GM19324 (cell line): Measurements from ENCODE around the gene BAZ2B.
A peak's percentile ranks its signal among the peaks of the same experiment; 100 is the strongest.
"Not testable (repeated sequence)": the region's sequence is repeated elsewhere in the genome, so short reads cannot be mapped to it uniquely, and the experiment has no call there.

ENCODE experiments used
- ATAC-seq: cut with Tn5 transposase; IDR thresholded peaks from one replicate; pipeline ENCODE4 v1.9.1; 2021; ENCODE audit warnings: mild to moderate bottlenecking, moderate library complexity; ENCODE audit not compliant: unreplicated experiment, low FRiP score

Gene BAZ2B, protein sequence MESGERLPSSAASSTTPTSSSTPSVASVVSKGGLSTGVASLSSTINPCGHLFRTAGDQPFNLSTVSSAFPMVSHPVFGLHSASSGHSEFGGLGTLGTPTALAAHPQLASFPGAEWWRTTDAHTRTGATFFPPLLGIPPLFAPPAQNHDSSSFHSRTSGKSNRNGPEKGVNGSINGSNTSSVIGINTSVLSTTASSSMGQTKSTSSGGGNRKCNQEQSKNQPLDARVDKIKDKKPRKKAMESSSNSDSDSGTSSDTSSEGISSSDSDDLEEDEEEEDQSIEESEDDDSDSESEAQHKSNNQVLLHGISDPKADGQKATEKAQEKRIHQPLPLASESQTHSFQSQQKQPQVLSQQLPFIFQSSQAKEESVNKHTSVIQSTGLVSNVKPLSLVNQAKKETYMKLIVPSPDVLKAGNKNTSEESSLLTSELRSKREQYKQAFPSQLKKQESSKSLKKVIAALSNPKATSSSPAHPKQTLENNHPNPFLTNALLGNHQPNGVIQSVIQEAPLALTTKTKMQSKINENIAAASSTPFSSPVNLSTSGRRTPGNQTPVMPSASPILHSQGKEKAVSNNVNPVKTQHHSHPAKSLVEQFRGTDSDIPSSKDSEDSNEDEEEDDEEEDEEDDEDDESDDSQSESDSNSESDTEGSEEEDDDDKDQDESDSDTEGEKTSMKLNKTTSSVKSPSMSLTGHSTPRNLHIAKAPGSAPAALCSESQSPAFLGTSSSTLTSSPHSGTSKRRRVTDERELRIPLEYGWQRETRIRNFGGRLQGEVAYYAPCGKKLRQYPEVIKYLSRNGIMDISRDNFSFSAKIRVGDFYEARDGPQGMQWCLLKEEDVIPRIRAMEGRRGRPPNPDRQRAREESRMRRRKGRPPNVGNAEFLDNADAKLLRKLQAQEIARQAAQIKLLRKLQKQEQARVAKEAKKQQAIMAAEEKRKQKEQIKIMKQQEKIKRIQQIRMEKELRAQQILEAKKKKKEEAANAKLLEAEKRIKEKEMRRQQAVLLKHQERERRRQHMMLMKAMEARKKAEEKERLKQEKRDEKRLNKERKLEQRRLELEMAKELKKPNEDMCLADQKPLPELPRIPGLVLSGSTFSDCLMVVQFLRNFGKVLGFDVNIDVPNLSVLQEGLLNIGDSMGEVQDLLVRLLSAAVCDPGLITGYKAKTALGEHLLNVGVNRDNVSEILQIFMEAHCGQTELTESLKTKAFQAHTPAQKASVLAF (N-terminal part only)

DNA sequence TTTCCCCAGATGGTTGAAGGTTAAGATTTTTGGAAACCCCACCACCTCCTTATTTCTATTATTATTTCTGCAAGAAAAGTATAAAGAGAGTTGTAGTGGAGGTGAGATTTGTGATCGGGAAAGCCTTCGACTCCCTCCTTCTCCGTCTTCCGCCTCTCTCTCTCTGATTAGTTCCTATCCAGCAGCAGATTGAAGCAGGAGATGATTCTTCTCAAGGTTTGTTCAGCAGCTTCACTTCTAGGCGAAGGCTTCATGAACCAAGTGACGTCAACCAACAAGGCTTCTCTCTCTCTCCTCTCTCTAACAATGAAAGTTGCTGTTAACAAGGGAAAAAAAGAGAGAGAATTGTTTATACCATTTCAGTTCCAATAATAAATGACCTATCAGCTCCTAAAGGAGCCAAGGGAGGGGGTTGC, at the start of gene BAZ2B:
Gene BAZ2B, minus strand, starts transcription at position 263 of the 416 bp plus-strand sequence. CDS start 137,829 bp downstream, outside the sequence.
- peak; percentile 37 for ATAC-seq

DNA sequence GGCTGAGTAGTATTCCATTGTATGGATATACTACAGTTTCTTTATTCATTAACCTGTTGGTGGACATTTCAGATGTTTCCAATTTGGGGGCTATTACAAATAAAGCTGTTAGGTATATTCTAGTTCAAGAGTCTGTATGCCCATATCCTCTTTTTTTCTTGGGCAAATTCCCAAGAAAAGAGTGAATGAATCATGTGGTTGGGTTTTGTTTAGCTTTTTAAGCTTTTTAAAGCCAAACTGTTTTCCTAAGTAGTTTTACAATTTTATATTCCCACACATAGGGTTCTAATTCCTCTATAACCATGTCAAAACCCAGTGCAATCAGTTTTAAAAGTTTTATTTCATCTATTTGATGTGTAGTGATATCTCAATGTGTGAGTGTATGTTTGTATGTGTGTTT, 44.9 kb upstream of the BAZ2B start:
- no peak for ATAC-seq

DNA sequence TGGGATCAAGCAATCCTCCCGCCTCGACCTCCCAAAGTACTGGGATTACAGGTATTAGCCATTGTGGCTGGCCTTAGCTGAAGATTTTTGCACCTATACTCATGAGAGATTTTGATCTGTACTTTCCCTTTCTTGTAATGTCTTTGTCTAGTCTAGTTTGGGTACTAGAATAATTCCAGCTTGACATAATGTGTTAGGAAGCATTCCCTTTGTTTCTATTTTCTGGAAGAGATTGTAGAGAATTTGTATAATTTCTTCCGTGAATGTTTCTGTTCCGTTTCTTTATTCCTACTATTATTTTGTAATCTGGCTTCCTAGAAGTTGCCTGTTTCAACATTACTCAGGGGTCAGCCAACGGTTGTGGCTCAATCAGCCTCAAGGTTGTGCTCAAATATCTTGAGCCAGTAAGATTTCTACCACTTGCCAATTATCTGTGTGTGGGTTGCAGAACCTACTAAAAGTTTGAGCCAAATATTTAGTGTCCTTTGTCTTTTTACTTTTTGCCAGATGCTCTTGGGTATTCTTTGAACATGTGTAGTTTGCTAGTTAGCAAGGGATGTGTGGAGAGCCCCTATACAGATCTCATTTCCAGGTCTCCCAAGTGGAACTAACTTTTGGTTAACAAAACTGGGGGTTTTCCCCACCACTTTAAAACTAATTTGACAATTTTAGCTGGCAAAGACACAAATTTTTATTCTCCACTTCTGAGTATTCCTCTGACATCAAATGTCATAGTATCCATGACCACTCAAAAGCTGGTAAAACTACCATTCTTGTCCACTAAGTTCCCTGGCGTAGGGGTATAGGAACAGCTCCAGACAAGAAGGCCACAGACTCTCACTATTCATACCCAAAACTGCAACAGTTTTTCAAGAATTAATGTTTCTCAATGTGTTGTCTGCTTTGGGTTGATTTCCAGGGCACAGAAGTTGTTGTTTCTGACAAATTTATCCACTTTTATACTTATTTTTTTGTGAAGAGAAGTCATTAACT, 42.8 kb upstream of the BAZ2B start:
- no peak for ATAC-seq

DNA sequence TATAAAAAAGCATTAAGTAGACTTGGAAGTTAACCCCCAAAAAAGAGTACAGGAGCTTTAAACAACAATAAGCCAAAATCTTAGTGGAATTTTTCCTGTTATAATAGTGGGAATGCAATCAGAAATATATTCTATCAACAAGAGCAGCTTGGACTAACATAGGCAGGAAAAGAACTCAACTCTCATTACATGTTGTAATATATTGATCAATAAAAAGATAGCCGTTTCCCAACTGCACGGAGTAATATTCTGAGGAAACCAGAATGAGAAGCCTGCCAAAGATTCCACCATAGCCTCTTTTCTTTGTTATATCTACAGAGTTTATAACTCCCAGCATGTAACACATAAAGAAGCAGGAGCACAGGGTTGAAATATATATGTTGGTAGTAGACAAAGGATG, 37.6 kb upstream of the BAZ2B start:
- ATAC-seq: no peak

DNA sequence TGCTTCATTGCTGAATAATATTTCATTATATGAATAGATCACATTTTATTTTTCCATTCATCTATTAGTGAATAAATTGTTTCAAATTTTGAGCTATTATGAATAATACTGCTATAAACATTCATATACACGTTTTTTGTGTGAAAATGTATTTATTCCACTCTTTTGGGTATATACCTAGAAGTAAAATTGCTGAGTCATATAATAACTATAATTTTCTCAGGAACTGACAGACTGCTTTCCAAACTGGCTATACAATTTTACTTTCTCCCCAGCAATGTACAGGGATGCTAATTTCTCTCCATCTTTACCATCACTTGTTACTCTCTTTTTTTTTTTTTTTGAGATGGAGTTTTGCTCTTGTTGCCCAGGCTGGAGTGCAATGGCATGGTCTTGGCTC, 35.5 kb upstream of the BAZ2B start:
- ATAC-seq: no peak

DNA sequence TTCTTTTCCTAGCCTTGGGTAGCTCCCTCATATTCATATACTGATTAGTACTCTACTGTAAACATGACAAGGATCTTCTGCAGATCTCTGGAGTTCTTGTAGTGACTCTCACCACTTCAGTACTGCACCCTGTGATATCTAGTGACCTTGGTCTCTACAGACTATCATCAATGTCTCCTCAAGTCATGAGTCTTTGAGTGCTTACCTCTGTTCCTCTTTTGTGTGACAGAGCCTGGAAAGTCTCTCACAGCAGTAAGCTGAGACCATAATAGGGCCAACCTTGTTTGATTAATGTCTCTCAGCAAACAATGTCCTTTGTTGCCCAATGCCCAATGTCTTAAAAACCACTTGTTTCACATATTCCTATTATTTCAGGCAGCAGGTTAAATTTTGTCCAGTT, 34.2 kb upstream of the BAZ2B start:
- no peak for ATAC-seq

DNA sequence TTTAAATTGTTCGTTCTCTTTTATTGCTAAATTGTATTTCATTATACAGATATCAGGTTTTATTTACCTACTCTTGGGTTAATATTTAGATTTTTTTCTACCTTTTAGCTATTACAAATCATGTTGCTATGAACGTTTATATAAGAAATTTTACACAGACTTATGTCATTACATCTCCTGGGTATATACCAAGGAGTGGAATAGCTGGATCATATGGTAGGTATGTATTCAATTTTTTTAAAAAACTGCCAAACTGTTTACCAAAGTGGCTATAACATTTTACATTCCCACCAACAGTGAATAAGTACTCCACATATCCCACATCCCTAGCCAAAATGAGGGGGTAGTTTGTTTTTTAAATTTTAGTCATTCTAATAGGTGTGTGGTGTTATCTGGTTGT, 32.3 kb upstream of the BAZ2B start:
- ATAC-seq: no peak

DNA sequence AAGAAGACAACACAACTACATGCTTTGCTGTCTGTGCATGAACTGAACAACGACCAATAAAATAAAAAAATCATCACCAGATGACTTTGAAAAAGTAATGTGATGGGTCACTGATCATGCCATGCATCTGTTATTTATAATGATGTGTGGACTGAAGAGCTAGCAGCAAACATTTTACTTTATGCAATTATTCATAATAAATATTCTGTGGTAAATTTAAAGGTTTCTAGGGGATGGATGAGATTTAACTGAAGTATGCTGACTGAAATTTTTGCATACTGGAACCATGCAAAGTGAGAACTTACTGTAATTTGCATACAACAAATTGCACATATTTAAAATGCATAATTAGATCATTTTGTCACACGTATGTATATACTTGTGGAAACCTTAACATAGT, 31.3 kb upstream of the BAZ2B start:
- ATAC-seq: no peak

DNA sequence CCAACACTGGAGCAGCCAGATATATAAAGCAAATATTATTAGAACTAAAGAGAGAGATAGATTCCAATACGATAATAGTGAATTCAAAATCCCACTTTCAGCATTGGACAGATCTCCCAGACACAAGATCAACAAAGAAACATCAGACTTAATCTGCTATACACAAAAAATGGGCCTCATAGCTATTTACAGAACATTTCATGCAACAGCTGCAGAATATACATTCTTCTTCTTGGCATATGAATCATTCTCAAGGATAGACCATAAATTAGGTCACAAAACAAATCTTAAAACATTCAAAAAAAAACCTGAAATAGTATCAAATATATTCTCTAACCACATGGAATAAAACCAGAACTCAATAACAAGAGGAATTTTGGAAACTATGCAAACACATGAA, 23.8 kb upstream of the BAZ2B start:
- ATAC-seq: no peak

DNA sequence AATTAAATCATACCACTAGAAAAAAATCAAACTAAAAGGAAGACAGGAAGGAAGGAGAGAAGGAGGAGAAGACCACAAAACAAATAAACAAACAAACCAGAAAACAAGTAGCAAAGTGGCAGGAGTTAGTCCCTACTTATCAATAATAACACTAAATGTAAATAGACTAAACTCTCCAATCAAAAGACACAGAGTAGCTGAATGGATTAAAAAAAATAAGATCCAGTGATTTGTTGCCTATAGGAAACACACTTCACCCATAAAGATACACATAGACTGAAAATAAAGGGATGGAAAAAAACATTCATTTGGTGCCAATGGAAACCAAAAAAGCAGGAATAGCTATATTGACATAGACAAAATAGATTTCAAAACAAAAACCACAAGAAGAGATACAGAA, 23.4 kb upstream of the BAZ2B start:
- no peak for ATAC-seq

DNA sequence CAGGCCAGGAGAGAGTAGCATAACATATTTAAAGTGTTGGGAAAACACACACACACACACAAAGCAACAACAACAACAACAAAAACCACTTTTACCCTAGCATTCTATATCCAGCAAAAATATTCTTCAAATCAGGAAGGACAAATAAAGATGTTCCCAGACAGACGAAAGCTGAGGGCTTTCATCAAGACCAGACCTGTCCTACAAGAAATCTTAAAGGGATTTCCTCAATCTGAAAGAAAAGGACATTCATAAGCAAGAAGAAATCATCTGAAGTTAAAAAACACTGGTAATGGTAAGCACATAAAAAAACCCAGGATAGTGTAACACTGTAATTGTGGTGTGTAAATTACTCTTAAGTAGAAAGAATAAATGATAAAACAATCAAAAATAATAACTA, 22.7 kb upstream of the BAZ2B start:
- ATAC-seq: no peak

DNA sequence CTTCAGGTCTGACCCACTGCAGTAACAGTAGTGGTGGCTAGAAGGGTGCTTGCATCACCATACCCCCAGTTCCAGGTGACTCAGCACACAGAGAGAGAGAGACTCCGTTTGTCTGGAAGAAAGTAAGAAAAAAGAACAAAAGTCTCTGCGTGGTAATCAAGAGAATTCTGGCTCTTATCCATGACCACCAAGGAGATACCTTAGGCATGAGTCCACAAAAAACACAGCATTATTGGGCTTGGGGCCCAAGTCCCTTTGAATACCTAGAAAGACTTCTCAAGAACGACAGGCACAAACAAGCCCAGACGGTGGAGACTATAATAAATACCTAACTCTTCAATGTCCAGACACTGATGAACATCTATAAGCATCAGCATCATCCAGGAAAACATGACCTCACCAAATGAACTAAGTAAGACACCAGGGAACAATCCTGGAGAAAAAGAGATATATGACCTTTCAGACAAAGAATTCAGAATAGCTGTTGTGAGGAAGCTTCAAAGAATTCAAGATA, 21.7 kb upstream of the BAZ2B start:
- ATAC-seq: no peak

DNA sequence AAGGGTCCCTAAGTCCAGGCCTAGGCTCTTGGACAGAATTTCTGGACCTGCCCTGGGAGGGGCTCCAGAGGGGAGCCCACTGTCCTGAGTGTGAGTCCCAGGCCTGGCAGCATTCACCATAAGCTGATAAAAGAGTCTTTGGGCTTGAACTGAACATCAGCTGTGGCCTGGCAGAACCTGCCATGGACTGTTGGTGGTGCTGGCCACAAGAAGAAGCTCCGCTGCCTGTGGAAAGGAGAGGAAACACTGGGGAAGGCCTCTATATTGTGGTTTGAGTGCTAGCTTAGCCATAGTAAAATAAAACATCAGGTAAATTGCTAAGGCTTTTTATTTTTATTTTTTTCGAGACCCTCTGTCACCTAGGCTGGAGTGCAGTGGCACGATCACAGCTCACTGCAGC, 20.9 kb upstream of the BAZ2B start:
- no peak for ATAC-seq

DNA sequence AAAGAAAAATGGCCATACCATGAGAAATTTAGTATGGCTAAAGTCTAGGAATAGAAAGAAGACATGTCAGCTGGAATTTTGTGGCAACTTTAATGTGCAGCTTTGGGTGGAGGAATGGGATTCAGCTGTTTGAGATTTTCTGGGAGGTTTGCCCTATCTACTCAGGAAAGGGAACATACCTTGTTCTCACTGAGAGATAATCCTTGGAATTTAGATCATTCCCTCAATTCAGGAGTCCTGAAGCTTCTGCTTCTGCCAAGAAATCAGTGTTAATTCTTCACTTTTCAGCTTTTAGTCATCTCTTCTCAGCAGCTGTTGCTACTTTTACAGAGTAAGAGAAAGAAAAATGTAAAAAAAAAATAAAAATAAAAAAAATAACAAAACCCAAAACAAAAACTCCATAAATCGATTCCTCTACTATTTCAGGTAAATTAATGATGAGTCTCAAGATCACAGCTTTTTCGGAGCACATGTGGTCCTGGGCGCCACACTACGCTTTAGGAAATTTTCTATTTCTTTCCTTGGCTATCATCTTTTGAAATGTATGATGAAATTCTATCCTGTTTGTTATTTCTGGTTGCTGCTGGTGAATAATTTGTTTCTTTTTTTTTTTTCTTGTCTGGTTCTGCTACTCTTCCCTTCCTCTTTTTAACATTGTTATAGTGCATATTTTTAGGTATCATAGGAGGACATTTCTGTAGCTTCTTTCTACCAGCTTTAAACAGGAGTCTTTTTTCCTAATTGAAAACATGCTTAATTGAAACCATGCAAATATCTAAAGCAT, 18.9 kb upstream of the BAZ2B start:
- no peak for ATAC-seq

DNA sequence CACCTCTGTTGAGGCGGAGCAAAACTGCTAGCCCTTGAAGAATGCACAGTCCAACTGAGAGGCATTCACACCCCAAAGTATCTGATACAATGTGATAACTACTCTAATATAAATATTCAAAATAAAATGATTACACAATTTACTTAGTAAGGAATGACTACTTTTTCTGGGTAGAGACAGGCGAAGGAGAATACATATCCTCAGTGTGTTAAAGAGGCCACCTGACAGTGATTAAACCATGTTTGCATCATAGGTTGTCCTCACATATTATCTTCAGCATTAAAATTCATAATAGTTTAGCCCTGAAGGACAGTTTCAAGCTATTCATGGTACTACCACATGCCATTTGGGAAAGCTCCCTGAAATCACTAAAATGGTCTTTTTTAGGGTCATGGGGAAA, 16.9 kb upstream of the BAZ2B start:
- no peak for ATAC-seq

DNA sequence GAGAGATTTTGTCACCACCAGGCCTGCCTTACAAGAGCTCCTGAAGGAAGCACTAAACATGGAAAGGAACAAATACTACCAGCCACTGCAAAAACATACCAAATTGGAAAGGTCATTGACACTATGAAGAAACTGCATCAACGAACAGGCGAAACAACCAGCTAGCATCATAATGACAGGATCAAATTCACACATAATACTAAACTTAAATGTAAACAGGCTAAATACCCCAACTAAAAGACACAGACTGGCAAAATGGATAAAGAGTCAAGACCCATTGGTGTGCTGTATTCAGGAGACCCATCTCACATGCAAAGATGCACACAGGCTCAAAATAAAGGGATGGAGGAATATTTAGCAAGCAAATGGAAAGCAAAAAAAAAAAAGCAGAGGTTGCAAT, 9.3 kb upstream of the BAZ2B start:
- ATAC-seq: not testable (repeated sequence)

DNA sequence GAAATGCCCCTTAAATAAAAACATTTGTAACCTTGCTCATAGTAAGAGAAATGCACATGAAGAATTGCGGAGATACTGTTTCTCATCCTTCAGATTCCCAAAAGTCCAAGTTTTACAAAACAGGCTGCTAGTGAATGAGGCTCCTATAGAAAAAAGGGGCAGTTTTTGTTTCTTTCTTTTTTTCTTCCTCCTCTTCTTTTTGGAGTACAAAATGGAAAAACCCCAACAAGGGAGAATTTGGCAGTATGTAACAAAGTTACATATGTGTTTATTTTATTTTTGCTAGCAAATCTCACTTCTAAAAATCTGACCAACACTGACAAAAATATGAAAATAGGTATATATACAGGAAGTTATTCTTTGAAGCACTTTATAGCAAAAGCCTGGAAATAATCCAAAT, 7.1 kb upstream of the BAZ2B start:
- no peak for ATAC-seq

DNA sequence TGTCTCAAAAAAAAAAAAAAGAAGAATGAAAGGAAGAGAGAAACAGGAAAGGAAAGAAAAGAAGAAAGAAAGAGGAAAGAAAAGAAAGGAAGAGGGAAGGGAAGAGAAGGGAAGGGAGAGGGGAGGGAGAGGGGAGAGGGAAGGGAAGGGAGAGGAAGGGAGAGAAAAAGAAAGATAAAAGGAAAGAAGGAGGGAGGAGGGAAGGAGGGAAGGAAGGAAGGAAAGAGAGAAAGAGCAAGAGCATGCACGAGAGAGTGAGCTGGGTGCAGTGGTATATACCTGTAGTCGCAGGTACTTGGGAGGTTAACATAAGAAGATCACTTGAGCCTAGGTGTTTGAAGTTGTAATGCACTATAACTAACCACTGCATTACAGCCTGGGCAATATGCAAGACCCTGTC, 6.6 kb upstream of the BAZ2B start:
- ATAC-seq: no peak

DNA sequence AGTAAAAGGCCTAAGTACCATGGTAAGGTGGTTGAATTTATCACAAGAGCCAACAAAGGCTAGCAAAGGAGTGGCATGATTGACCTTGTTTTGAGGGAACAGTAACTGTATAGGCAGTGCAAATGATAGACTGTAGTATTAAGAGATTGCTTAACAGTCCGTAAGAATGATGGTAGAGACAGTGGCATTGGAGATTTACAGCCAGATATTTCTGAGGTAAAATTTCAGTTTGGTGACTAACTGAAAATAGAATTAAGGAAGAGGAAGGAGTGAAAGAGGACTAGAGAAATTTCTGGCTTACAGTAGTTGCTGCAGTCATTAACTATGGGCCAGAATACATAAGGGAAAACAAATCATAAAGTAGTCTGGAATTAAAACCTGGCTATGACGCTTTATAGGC, 4.4 kb upstream of the BAZ2B start:
- ATAC-seq: no peak
